Measurements from ENCODE around the gene CD3E.

DNA sequence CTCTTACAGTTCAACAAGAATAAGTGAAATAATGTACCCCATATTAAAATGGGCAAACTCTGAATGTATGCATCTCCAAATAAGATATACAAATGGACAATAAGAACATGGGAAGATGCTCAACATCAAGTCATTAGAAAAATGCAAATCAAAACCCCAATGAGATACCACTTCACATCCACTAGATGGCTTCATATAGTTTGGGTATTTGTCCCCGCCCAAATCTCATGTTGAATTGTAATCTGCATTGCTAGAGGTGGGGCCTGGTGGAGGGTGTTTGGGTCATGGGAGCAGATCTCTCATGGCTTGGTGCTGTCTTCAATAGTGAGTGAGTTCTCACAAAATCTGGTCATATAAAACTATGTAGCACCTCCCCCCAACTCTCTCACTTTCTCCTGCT is 46.1 kb upstream of the CD3E start:
- TF ChIP-seq, protein P1, sequence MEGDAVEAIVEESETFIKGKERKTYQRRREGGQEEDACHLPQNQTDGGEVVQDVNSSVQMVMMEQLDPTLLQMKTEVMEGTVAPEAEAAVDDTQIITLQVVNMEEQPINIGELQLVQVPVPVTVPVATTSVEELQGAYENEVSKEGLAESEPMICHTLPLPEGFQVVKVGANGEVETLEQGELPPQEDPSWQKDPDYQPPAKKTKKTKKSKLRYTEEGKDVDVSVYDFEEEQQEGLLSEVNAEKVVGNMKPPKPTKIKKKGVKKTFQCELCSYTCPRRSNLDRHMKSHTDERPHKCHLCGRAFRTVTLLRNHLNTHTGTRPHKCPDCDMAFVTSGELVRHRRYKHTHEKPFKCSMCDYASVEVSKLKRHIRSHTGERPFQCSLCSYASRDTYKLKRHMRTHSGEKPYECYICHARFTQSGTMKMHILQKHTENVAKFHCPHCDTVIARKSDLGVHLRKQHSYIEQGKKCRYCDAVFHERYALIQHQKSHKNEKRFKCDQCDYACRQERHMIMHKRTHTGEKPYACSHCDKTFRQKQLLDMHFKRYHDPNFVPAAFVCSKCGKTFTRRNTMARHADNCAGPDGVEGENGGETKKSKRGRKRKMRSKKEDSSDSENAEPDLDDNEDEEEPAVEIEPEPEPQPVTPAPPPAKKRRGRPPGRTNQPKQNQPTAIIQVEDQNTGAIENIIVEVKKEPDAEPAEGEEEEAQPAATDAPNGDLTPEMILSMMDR (IDR thresholded peaks at IDR 0.05), result no peak
- no peak for TF ChIP-seq EZH2 (IDR thresholded peaks at IDR 0.05; ENCODE audit: borderline replicate concordance, insufficient read depth, low read depth, low read length, poor library complexity, severe bottlenecking)
